DND-41 (cell line): ENCODE data around the gene ZDBF2.

ENCODE experiments used
- ATAC-seq: fragments of 200-7000 bp; cut with Tn5 transposase; 3 replicates; pipeline ENCODE4 v1.9.1; 2021; ENCODE audit warnings: low read depth; ENCODE audit not compliant: insufficient read depth
- DNase-seq: peaks from one replicate; pipeline ENCODE4 v3.0.0-alpha.2; 2020
- H2AFZ ChIP-seq: 2 replicates; pipeline ENCODE4 v1.6.0; 2012; ENCODE audit warnings: low read depth, low read length
- H3K27ac ChIP-seq: 2 replicates; pipeline ENCODE4 v1.5.1; 2012; ENCODE audit warnings: low read length, inconsistent platforms
- H3K27me3 ChIP-seq: fragments of 200-600 bp; sonication (generic); 2 replicates; pipeline ENCODE4 v1.6.0; 2012; ENCODE audit warnings: low read length, mild to moderate bottlenecking, inconsistent platforms; ENCODE audit not compliant: insufficient read depth, poor library complexity
- H3K36me3 ChIP-seq: 2 replicates; pipeline ENCODE4 v1.5.1; 2012; ENCODE audit warnings: low read length, inconsistent platforms; ENCODE audit not compliant: insufficient read depth
- H3K4me1 ChIP-seq: 2 replicates; pipeline ENCODE4 v1.5.1; 2012; ENCODE audit warnings: mild to moderate bottlenecking, low read length; ENCODE audit not compliant: insufficient read depth
- H3K4me2 ChIP-seq: 2 replicates; pipeline ENCODE4 v1.6.0; 2012; ENCODE audit warnings: mild to moderate bottlenecking, moderate library complexity, low read length, inconsistent platforms; ENCODE audit not compliant: insufficient read depth
- H3K4me3 ChIP-seq, 2 experiments: fragments of 200-600 bp in 1 of 2; shearing (Covaris generic) in 1 of 2; 2 replicates each; pipeline ENCODE4 v1.5.1; 2012 to 2016; ENCODE audit warnings: inconsistent platforms in 2 of 2, low read length in 2 of 2, mild to moderate bottlenecking in 2 of 2, low read depth in 1 of 2, moderate library complexity in 1 of 2
- H3K79me2 ChIP-seq: 2 replicates; pipeline ENCODE4 v1.6.0; 2012; ENCODE audit warnings: low read length, inconsistent platforms; ENCODE audit not compliant: insufficient read depth
- H3K9ac ChIP-seq: 2 replicates; pipeline ENCODE4 v1.6.0; 2012; ENCODE audit warnings: low read depth, mild to moderate bottlenecking, inconsistent platforms, low read length, moderate library complexity
- H3K9me3 ChIP-seq: 2 replicates; pipeline ENCODE4 v1.5.1; 2012; ENCODE audit warnings: low read length, moderate library complexity, mild to moderate bottlenecking, inconsistent platforms; ENCODE audit not compliant: insufficient read depth, severe bottlenecking
- H4K20me1 ChIP-seq: 2 replicates; pipeline ENCODE4 v1.6.0; 2012; ENCODE audit warnings: low read length; ENCODE audit not compliant: insufficient read depth
- EZH2 ChIP-seq: IDR thresholded peaks from 3 replicates; pipeline ENCODE4 v1.6.1; 2012; ENCODE audit warnings: borderline replicate concordance, low read depth, mild to moderate bottlenecking, moderate library complexity, low read length, inconsistent platforms; ENCODE audit not compliant: severe bottlenecking
- TF ChIP-seq, protein P1 (sequence below): IDR thresholded peaks from 2 replicates; pipeline ENCODE4 v1.5.1; 2012; ENCODE audit warnings: borderline replicate concordance, low read length, moderate library complexity, mild to moderate bottlenecking; ENCODE audit not compliant: poor library complexity, severe bottlenecking; ENCODE audit errors: extremely low read depth

The ZDBF2 gene

DNA sequence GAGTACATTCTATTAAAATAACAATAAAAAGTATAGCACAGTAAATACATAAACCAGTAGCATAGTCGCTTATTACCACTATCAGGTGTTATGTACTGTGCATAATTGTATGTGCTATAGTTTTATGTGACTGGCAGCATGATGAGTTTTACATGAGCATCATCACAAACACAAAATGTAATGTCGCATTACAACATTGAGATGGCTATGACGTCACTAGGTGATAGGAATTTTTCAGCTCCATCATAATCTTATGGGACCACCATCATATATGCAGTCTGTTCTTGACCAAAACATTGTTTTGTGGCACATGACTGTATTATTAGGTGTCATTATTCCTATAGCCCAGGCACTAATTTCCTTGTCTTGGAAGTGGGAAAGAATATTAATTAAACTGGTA, 48.6 kb downstream of the ZDBF2 start:
- Histone ChIP-seq H3K27me3 (no peaks in the 10 kb centered on the region), H3K4me1 (no peaks in the 10 kb centered on the region), H4K20me1 (no peaks in the 10 kb centered on the region), H3K4me3 (no peak overlapping the region), H3K4me2 (no peak overlapping the region), H3K79me2 (no peaks in the 10 kb centered on the region), H3K27ac (no peak overlapping the region), H3K9ac (no peak overlapping the region), H2AFZ (no peak overlapping the region), H3K36me3 (no peaks in the 10 kb centered on the region), H3K9me3 (peaks cover 4% of the 10 kb centered on the region)
- no peak for DNase-seq
- no peak for ATAC-seq
- no peak for TF ChIP-seq EZH2
- TF ChIP-seq, protein P1, sequence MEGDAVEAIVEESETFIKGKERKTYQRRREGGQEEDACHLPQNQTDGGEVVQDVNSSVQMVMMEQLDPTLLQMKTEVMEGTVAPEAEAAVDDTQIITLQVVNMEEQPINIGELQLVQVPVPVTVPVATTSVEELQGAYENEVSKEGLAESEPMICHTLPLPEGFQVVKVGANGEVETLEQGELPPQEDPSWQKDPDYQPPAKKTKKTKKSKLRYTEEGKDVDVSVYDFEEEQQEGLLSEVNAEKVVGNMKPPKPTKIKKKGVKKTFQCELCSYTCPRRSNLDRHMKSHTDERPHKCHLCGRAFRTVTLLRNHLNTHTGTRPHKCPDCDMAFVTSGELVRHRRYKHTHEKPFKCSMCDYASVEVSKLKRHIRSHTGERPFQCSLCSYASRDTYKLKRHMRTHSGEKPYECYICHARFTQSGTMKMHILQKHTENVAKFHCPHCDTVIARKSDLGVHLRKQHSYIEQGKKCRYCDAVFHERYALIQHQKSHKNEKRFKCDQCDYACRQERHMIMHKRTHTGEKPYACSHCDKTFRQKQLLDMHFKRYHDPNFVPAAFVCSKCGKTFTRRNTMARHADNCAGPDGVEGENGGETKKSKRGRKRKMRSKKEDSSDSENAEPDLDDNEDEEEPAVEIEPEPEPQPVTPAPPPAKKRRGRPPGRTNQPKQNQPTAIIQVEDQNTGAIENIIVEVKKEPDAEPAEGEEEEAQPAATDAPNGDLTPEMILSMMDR: no peak

GRCh38 chr2:206323486-206323885, 49.0 kb downstream of the ZDBF2 start:
- ATAC-seq (no peak), DNase-seq (no peak)
- H3K36me3 ChIP-seq: no peaks in the 10 kb centered on the region
- no peak overlapping the region for H3K27ac ChIP-seq
- H3K9me3 ChIP-seq: peaks cover 4% of the 10 kb centered on the region
- TF ChIP-seq, protein P1: no peak
- TF ChIP-seq EZH2: no peak
- no peaks in the 10 kb centered on the region for H3K4me1 ChIP-seq
- no peaks in the 10 kb centered on the region for H3K27me3 ChIP-seq
- no peaks in the 10 kb centered on the region for H3K79me2 ChIP-seq
- H4K20me1 ChIP-seq: no peaks in the 10 kb centered on the region
- no peak overlapping the region for H2AFZ ChIP-seq
- no peak overlapping the region for H3K9ac ChIP-seq
- H3K4me2 ChIP-seq: no peak overlapping the region
- no peak overlapping the region for H3K4me3 ChIP-seq

DNA sequence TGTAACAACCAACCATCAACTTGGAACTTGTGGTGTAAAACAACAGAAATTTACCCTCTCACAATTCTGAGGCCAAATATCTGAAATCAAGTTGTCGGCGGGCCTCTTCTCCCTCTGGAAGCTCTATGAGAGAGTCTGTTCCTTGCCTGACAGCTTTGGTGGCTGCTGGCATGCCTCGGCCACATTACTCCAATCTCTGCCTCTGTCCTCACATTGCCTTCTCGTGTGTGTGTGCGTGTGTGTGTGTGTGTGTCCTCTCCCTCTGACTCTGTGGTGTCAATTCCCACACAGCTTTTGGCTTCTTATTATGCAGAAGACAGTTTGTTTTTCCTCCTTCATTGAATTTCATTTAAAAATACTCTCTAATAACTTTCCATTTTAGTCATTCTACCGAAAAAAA, 50.4 kb downstream of the ZDBF2 start:
- Histone ChIP-seq H3K9ac (no peak overlapping the region), H2AFZ (no peak overlapping the region), H3K27me3 (no peaks in the 10 kb centered on the region), H3K36me3 (no peaks in the 10 kb centered on the region), H3K4me1 (no peaks in the 10 kb centered on the region), H3K27ac (no peak overlapping the region), H3K79me2 (no peaks in the 10 kb centered on the region), H3K4me2 (no peak overlapping the region), H3K4me3 (no peak overlapping the region), H3K9me3 (no peaks in the 10 kb centered on the region), H4K20me1 (no peaks in the 10 kb centered on the region)
- DNase-seq (no peak), ATAC-seq (no peak)
- TF ChIP-seq EZH2: no peak
- TF ChIP-seq, protein P1: no peak

GRCh38 chr2:206328974-206329373, 54.5 kb downstream of the ZDBF2 start:
- H3K4me3 ChIP-seq: no peak overlapping the region
- H4K20me1 ChIP-seq: no peaks in the 10 kb centered on the region
- ATAC-seq (no peak), DNase-seq (no peak)
- no peaks in the 10 kb centered on the region for H3K36me3 ChIP-seq
- H3K4me1 ChIP-seq: no peaks in the 10 kb centered on the region
- TF ChIP-seq EZH2: no peak
- TF ChIP-seq, protein P1: no peak
- no peaks in the 10 kb centered on the region for H3K79me2 ChIP-seq
- H2AFZ ChIP-seq: no peak overlapping the region
- H3K27me3 ChIP-seq: no peaks in the 10 kb centered on the region
- H3K9me3 ChIP-seq: no peaks in the 10 kb centered on the region
- H3K27ac ChIP-seq: no peak overlapping the region
- no peak overlapping the region for H3K9ac ChIP-seq
- H3K4me2 ChIP-seq: no peak overlapping the region
